SH-SY5Y (cell line): ENCODE data around the gene C1QTNF9.

Experiments used
- GATA2 ChIP-seq: IDR thresholded peaks from 2 replicates; pipeline ENCODE4 v1.6.1; 2011; ENCODE audit warnings: mild to moderate bottlenecking, low read depth, low read length
- GATA3 ChIP-seq: IDR thresholded peaks from 2 replicates; pipeline ENCODE4 v1.6.1; 2011; ENCODE audit warnings: low read depth, mild to moderate bottlenecking, low read length, moderate library complexity

GRCh38 chr13:24340608-24340955 is 31.2 kb downstream of the C1QTNF9 start:
- no peak for TF ChIP-seq GATA2
- TF ChIP-seq GATA3: no peak
